Measurements from ENCODE around the gene CD72.
"Not testable (repeated sequence)": the region's sequence is repeated elsewhere in the genome, so short reads cannot be mapped to it uniquely, and the experiment has no call there.

Gene CD72

GRCh38 chr9:35593581-35593980, 24.6 kb downstream of the CD72 start:
- DNase-seq (ENCODE audit: low read depth in 3 of 3) = no peak

- DNase-seq (ENCODE audit: low read depth in 3 of 3) = not testable (repeated sequence)
These were observed 29.7 kb downstream of the CD72 start for GRCh38 chr9:35588506-35588905.

GRCh38 chr9:35584681-35585080, 33.5 kb downstream of the CD72 start:
- DNase-seq (ENCODE audit: low read depth in 3 of 3) = not testable (repeated sequence)

- not testable (repeated sequence) for DNase-seq (ENCODE audit: low read depth in 3 of 3)
These were observed 34.7 kb downstream of the CD72 start for GRCh38 chr9:35583521-35583920.

GRCh38 chr9:35579659-35580227, 38.5 kb downstream of the CD72 start:
- not testable (repeated sequence) for DNase-seq (ENCODE audit: low read depth in 3 of 3)

- peak in 1 of 3 experiments; percentile 15 for DNase-seq (ENCODE audit: low read depth in 3 of 3)
These were observed 39.1 kb downstream of the CD72 start for GRCh38 chr9:35579130-35579529.

- DNase-seq (ENCODE audit: low read depth in 3 of 3) = no peak
These were observed 40.7 kb downstream of the CD72 start for GRCh38 chr9:35577486-35577885.

- no peak for DNase-seq (ENCODE audit: low read depth in 3 of 3)
These were observed 42.7 kb downstream of the CD72 start for GRCh38 chr9:35575478-35575877.

- no peak for DNase-seq (ENCODE audit: low read depth in 3 of 3)
These were observed 43.6 kb downstream of the CD72 start for GRCh38 chr9:35574578-35575122.

- DNase-seq (ENCODE audit: low read depth in 3 of 3) = peak in 1 of 3 experiments; percentile 52
These were observed 47.3 kb downstream of the CD72 start for GRCh38 chr9:35570709-35571504.

- no peak for DNase-seq (ENCODE audit: low read depth in 3 of 3)
These were observed 49.0 kb downstream of the CD72 start for GRCh38 chr9:35569206-35569605.

GRCh38 chr9:35568196-35568595, 50.0 kb downstream of the CD72 start:
- no peak for DNase-seq (ENCODE audit: low read depth in 3 of 3)

GRCh38 chr9:35566417-35566816, 51.8 kb downstream of the CD72 start:
- no peak for DNase-seq (ENCODE audit: low read depth in 3 of 3)

GRCh38 chr9:35564658-35565061, 53.6 kb downstream of the CD72 start:
- DNase-seq (ENCODE audit: low read depth in 3 of 3) = no peak

GRCh38 chr9:35563791-35564197, 54.4 kb downstream of the CD72 start:
- DNase-seq (ENCODE audit: low read depth in 3 of 3) = no peak

- DNase-seq (ENCODE audit: low read depth in 3 of 3) = no peak
These were observed 55.1 kb downstream of the CD72 start for GRCh38 chr9:35562895-35563780.

- DNase-seq (ENCODE audit: low read depth in 3 of 3) = no peak
These were observed 56.5 kb downstream of the CD72 start for GRCh38 chr9:35561468-35562261.

- DNase-seq (ENCODE audit: low read depth in 3 of 3) = no peak
These were observed 57.4 kb downstream of the CD72 start for GRCh38 chr9:35560625-35561337.
